K562 (cell line): ENCODE measurements around the gene NOSTRIN. TPM values are rescaled to one million over a fixed set of nuclear protein-coding genes. Genes with fewer than 3 reads are reported as not detected.

ENCODE experiments used
- COPS2 ChIP-seq: fragments of 450-650 bp; conservative IDR thresholded peaks from 2 replicates; pipeline ENCODE4 v1.6.1; 2016; ENCODE audit warnings: mild to moderate bottlenecking, moderate library complexity
- CREBBP ChIP-seq: IDR thresholded peaks from one replicate; pipeline ENCODE4 v1.6.1; 2012; ENCODE audit warnings: low read depth, mild to moderate bottlenecking, control low read depth, inconsistent platforms, low read length
- ELF1 ChIP-seq: fragments of 200-800 bp; sonication (Bioruptor generic); IDR thresholded peaks from 2 replicates; pipeline ENCODE4 v1.6.1; 2016; ENCODE audit warnings: missing genetic modification characterization, missing compliant biosample characterization
- EP400 ChIP-seq: fragments of 450-650 bp; IDR thresholded peaks from 2 replicates; pipeline ENCODE4 v1.6.1; 2017; ENCODE audit warnings: antibody characterized with exemption, mild to moderate bottlenecking, moderate library complexity
- ERF ChIP-seq: fragments of 450-650 bp; formaldehyde crosslinking; IDR thresholded peaks from 2 replicates; pipeline ENCODE4 v1.4.0; 2020; ENCODE audit warnings: mild to moderate bottlenecking, mixed read lengths
- ETV5 ChIP-seq: sonication (generic); formaldehyde crosslinking; IDR thresholded peaks from 2 replicates; pipeline ENCODE4 v1.4.0; 2020; ENCODE audit warnings: low read depth, mild to moderate bottlenecking, missing genetic modification reagents
- KLF1 ChIP-seq: fragments of 450-650 bp; IDR thresholded peaks from 2 replicates; pipeline ENCODE4 v1.6.1; 2016; ENCODE audit warnings: missing genetic modification characterization, missing compliant biosample characterization
- MIER1 ChIP-seq: fragments of 450-650 bp; IDR thresholded peaks from 2 replicates; pipeline ENCODE4 v1.6.1; 2016; ENCODE audit warnings: antibody characterized with exemption, mild to moderate bottlenecking, low read depth
- NR2F6 ChIP-seq: fragments of 450-650 bp; formaldehyde crosslinking; IDR thresholded peaks from 2 replicates; pipeline ENCODE4 v1.4.0; 2020; ENCODE audit warnings: mild to moderate bottlenecking
- NR3C1 ChIP-seq: sonication (generic); formaldehyde crosslinking; IDR thresholded peaks from 2 replicates; pipeline ENCODE4 v1.8.1; 2022; ENCODE audit warnings: missing genetic modification reagents
- PTRF ChIP-seq: fragments of 450-650 bp; IDR thresholded peaks from 2 replicates; pipeline ENCODE4 v1.6.1; 2016; ENCODE audit warnings: mild to moderate bottlenecking, missing genetic modification characterization, missing compliant biosample characterization
- SMAD4 ChIP-seq: fragments of 250-450 bp; sonication (Bioruptor Pico); conservative IDR thresholded peaks from 2 replicates; pipeline ENCODE4 v1.8.0; 2021; ENCODE audit warnings: inconsistent platforms, mild to moderate bottlenecking, moderate library complexity
- TEAD4 ChIP-seq, 2 experiments: sonication (generic) in 1 of 2; formaldehyde crosslinking in 1 of 2; IDR thresholded peaks; 2 replicates each; pipeline versions ENCODE4 v1.6.1 to v1.8.0; 2012 to 2022; ENCODE audit warnings: borderline replicate concordance in 1 of 2, inconsistent platforms in 1 of 2, low read length in 1 of 2, mild to moderate bottlenecking in 1 of 2, missing genetic modification reagents in 1 of 2
- ZNF444 ChIP-seq: fragments of 250-450 bp; sonication (Bioruptor Pico); IDR thresholded peaks from 2 replicates; pipeline ENCODE4 v1.4.0; 2020; ENCODE audit warnings: mild to moderate bottlenecking, moderate library complexity
- ZNF518B ChIP-seq: fragments of 250-450 bp; sonication (Bioruptor Pico); IDR thresholded peaks from 2 replicates; pipeline ENCODE4 v1.5.0; 2021; ENCODE audit warnings: mild to moderate bottlenecking, moderate library complexity
- ZNF551 ChIP-seq: fragments of 250-450 bp; sonication (Bioruptor Pico); IDR thresholded peaks from 2 replicates; pipeline ENCODE4 v1.5.0; 2021; ENCODE audit warnings: mild to moderate bottlenecking, moderate library complexity
- ZNF717 ChIP-seq: fragments of 250-450 bp; sonication (Bioruptor Pico); IDR thresholded peaks from 2 replicates; pipeline ENCODE4 v1.5.0; 2021
- polyA plus RNA-seq, 8 experiments: library from polyadenylated mRNA; depleted of rRNA in 4 of 8; stranded (reverse) in 5 of 8; unstranded in 3 of 8; fragments of >200 nt; fragmentation: Nextera tagmentation in 2 of 8; fragmentation: Illumina TruSeq in 1 of 8; extraction: Ambion mirVana in 2 of 8; extraction: Trizol in 1 of 8; gene quantifications; 2 replicates each; pipeline versions ENCODE4 v1.2.1 to v1.2.3, GENCODE V29; 2011 to 2014; ENCODE audit warnings: inconsistent platforms in 1 of 8, missing spikeins in 1 of 8
- total RNA-seq, 7 experiments: library from RNA; depleted of rRNA in 6 of 7; stranded (reverse); fragments of >200 nt in 6 of 7; fragmentation: Illumina TruSeq in 2 of 7; extraction: Trizol in 2 of 7; gene quantifications; 2 replicates each; pipeline versions ENCODE4 v1.2.1 to v1.2.3, GENCODE V29; 2011 to 2021; ENCODE audit warnings: low replicate concordance in 1 of 7
- TF ChIP-seq, protein P1 (sequence below): fragments of 250-450 bp; sonication (Bioruptor Pico); IDR thresholded peaks from 2 replicates; pipeline ENCODE4 v1.4.0; 2020; ENCODE audit warnings: borderline replicate concordance
- TF ChIP-seq, protein P2 (sequence below): sonication (generic); formaldehyde crosslinking; IDR thresholded peaks from 2 replicates; pipeline ENCODE4 v1.8.1; 2022; ENCODE audit warnings: missing genetic modification reagents
- TF ChIP-seq, protein P3 (sequence below): fragments of 250-450 bp; sonication (Bioruptor Pico); IDR thresholded peaks from 2 replicates; pipeline ENCODE4 v1.6.1; 2021; ENCODE audit warnings: mild to moderate bottlenecking
- TF ChIP-seq, protein P4 (sequence below), 2 experiments: fragments of 450-650 bp in 1 of 2; sonication (generic) in 1 of 2; formaldehyde crosslinking in 1 of 2; IDR thresholded peaks in 1 of 2; conservative IDR thresholded peaks in 1 of 2; 2 replicates each; pipeline versions ENCODE4 v1.6.1 to v1.8.1; 2016 to 2023; ENCODE audit warnings: mild to moderate bottlenecking in 2 of 2, moderate library complexity in 2 of 2, inconsistent platforms in 1 of 2, missing genetic modification reagents in 1 of 2

The NOSTRIN gene
- total and polyA plus RNA-seq, 9 of the 15 experiments (the other 6 are each of a cell fraction or from before 2014, with no cell fraction given): 26.7 to 82.9 (median 56.3) TPM

DNA sequence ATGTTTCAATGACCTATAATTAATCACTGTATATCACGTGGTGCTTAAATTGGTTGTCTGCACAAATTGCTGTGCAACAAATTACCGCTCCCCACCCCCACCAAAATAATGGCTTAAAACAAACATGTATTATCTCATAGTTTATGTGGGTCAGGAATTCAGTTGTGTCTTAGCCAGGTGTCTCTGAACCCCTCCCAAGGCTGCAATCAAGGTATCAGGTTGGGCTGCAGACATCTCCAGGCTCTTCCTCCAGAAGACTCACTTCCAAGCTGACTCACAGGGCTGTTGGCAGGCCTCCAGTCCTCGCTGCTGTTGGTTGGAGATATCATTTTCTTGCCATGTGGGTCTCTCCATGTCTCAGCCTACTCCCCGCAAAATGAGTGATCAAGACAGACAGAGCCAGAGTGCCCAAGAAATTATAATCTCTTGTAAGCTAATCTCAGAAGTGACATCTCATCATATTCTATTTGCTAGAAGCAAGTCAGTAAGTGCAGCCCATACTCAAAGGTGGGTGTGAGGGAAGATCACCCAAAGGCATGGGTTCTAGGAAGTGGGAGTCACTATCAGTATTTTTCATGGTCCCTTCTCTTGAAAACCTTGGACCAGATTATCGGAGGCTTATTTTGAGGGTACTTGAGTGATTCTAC, 49.4 kb downstream of the NOSTRIN start (continued):
- TF ChIP-seq, protein P1, sequence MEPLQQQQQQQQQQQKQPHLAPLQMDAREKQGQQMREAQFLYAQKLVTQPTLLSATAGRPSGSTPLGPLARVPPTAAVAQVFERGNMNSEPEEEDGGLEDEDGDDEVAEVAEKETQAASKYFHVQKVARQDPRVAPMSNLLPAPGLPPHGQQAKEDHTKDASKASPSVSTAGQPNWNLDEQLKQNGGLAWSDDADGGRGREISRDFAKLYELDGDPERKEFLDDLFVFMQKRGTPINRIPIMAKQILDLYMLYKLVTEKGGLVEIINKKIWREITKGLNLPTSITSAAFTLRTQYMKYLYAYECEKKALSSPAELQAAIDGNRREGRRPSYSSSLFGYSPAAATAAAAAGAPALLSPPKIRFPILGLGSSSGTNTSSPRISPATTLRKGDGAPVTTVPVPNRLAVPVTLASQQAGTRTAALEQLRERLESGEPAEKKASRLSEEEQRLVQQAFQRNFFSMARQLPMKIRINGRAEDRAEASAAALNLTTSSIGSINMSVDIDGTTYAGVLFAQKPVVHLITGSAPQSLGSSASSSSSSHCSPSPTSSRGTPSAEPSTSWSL (CRISPR knock-in tag): no peak
- no peak for TF ChIP-seq ZNF717
- TF ChIP-seq, protein P2, sequence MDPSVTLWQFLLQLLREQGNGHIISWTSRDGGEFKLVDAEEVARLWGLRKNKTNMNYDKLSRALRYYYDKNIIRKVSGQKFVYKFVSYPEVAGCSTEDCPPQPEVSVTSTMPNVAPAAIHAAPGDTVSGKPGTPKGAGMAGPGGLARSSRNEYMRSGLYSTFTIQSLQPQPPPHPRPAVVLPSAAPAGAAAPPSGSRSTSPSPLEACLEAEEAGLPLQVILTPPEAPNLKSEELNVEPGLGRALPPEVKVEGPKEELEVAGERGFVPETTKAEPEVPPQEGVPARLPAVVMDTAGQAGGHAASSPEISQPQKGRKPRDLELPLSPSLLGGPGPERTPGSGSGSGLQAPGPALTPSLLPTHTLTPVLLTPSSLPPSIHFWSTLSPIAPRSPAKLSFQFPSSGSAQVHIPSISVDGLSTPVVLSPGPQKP: no peak
- TF ChIP-seq PTRF: no peak
- TF ChIP-seq, protein P3, sequence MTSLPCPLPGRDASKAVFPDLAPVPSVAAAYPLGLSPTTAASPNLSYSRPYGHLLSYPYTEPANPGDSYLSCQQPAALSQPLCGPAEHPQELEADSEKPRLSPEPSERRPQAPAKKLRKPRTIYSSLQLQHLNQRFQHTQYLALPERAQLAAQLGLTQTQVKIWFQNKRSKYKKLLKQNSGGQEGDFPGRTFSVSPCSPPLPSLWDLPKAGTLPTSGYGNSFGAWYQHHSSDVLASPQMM: no peak
- TF ChIP-seq EP400: peak; percentile 66
- no peak for TF ChIP-seq ZNF551 (CRISPR knock-in tag)
- no peak for TF ChIP-seq ZNF518B (CRISPR knock-in tag)
- TF ChIP-seq, protein P4, sequence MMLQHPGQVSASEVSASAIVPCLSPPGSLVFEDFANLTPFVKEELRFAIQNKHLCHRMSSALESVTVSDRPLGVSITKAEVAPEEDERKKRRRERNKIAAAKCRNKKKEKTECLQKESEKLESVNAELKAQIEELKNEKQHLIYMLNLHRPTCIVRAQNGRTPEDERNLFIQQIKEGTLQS (IDR thresholded peaks at IDR 0.05): peak; percentile 92
- TF ChIP-seq, protein P4 (CRISPR knock-in tag; conservative IDR thresholded peaks at IDR 0.05): peak; percentile 63
- no peak for TF ChIP-seq ZNF444 (CRISPR knock-in tag)
- peak; percentile 94 for TF ChIP-seq SMAD4
- no peak for TF ChIP-seq NR3C1 (CRISPR knock-in tag)
- peak; percentile 64 for TF ChIP-seq ETV5
- TF ChIP-seq ELF1 (tag): no peak; the same call in 1 of the 2 replicates
- no peak for TF ChIP-seq NR2F6 (CRISPR knock-in tag)
- no peak for TF ChIP-seq CREBBP
- no peak for TF ChIP-seq MIER1
- TF ChIP-seq KLF1 (tag): no peak
- peak; percentile 99 for TF ChIP-seq TEAD4 (IDR thresholded peaks at IDR 0.05; ENCODE audit: low read length)
- TF ChIP-seq TEAD4 (CRISPR knock-in tag; IDR thresholded peaks at IDR 0.05; ENCODE audit: borderline replicate concordance): no peak
- TF ChIP-seq ERF (CRISPR knock-in tag): no peak
- no peak for TF ChIP-seq COPS2
